ENCODE measurements around the gene PLOD2.

PLOD2 gene

GRCh38 chr3:146111337-146111736, 49.6 kb downstream of the PLOD2 start:
- Histone ChIP-seq H3K9ac (no peak overlapping the region), H3K4me1 (no peaks in the 10 kb centered on the region), H3K36me3 (no peaks in the 10 kb centered on the region), H3K9me3 (replicated peaks in 1 of 11) (peaks cover 18 to 37% (median 31%) of the 10 kb centered on the region in 11 experiments; a peak in 21 of 22 replicates), H3K4me2 (no peak overlapping the region), H3K27ac (no peak overlapping the region), H3K4me3 (no peak overlapping the region), H3K27me3 (no peaks in the 10 kb centered on the region), H4K20me1 (no peaks in the 10 kb centered on the region)
- no peak for TF ChIP-seq Cebpa-rat (IDR thresholded peaks at IDR 0.05)

- H4K20me1 ChIP-seq: no peaks in the 10 kb centered on the region
- peaks cover 15 to 25% (median 21%) of the 10 kb centered on the region in 11 experiments; a peak in 21 of 22 replicates for H3K9me3 ChIP-seq (replicated peaks in 1 of 11)
- H3K27ac ChIP-seq: no peak overlapping the region
- no peak overlapping the region for H3K9ac ChIP-seq
- no peak overlapping the region for H3K4me2 ChIP-seq
- H3K27me3 ChIP-seq: no peaks in the 10 kb centered on the region
- H3K4me1 ChIP-seq: no peaks in the 10 kb centered on the region
- no peaks in the 10 kb centered on the region for H3K36me3 ChIP-seq
- no peak for TF ChIP-seq Cebpa-rat (IDR thresholded peaks at IDR 0.05)
- H3K4me3 ChIP-seq: no peak overlapping the region
Observed at GRCh38 chr3:146110161-146110560, 50.8 kb downstream of the PLOD2 start.

- Histone ChIP-seq H3K4me2 (no peak overlapping the region), H3K9me3 (replicated peaks in 1 of 11) (no peaks in the 10 kb centered on the region), H3K4me3 (no peak overlapping the region), H3K36me3 (no peaks in the 10 kb centered on the region), H3K4me1 (no peaks in the 10 kb centered on the region), H3K27ac (no peak overlapping the region), H4K20me1 (no peaks in the 10 kb centered on the region), H3K9ac (no peak overlapping the region), H3K27me3 (no peaks in the 10 kb centered on the region)
- TF ChIP-seq Cebpa-rat (IDR thresholded peaks at IDR 0.05): no peak
Observed at GRCh38 chr3:146106986-146107385, 54.0 kb downstream of the PLOD2 start.

GRCh38 chr3:146104068-146104467, 56.9 kb downstream of the PLOD2 start:
- TF ChIP-seq Cebpa-rat (IDR thresholded peaks at IDR 0.05): no peak
- Histone ChIP-seq H3K9ac (no peak overlapping the region), H3K36me3 (no peaks in the 10 kb centered on the region), H3K4me3 (no peak overlapping the region), H3K27me3 (no peaks in the 10 kb centered on the region), H3K4me2 (no peak overlapping the region), H3K4me1 (peaks cover 0 to 7% (median 0%) of the 10 kb centered on the region in 10 experiments; a peak in 2 of 20 replicates), H4K20me1 (no peaks in the 10 kb centered on the region), H3K27ac (no peak overlapping the region), H3K9me3 (replicated peaks in 1 of 11) (no peaks in the 10 kb centered on the region)

- Histone ChIP-seq H4K20me1 (no peaks in the 10 kb centered on the region), H3K27me3 (no peaks in the 10 kb centered on the region), H3K9me3 (replicated peaks in 1 of 11) (no peaks in the 10 kb centered on the region), H3K4me1 (peaks cover 0 to 7% (median 0%) of the 10 kb centered on the region in 10 experiments; a peak in 2 of 20 replicates), H3K27ac (no peak overlapping the region), H3K36me3 (no peaks in the 10 kb centered on the region), H3K9ac (no peak overlapping the region), H3K4me3 (no peak overlapping the region), H3K4me2 (no peak overlapping the region)
- no peak for TF ChIP-seq Cebpa-rat (IDR thresholded peaks at IDR 0.05)
Observed at GRCh38 chr3:146102885-146103284, 58.1 kb downstream of the PLOD2 start.

- H3K9me3 ChIP-seq (replicated peaks in 1 of 11): no peaks in the 10 kb centered on the region
- no peak for TF ChIP-seq Cebpa-rat (IDR thresholded peaks at IDR 0.05)
- no peaks in the 10 kb centered on the region for H3K27me3 ChIP-seq
- H3K4me2 ChIP-seq: no peak overlapping the region
- no peak overlapping the region for H3K27ac ChIP-seq
- no peaks in the 10 kb centered on the region for H3K36me3 ChIP-seq
- no peaks in the 10 kb centered on the region for H4K20me1 ChIP-seq
- H3K4me1 ChIP-seq: peaks cover 0 to 7% (median 0%) of the 10 kb centered on the region in 10 experiments; a peak in 2 of 20 replicates
- H3K4me3 ChIP-seq: no peak overlapping the region
- H3K9ac ChIP-seq: no peak overlapping the region
Observed at GRCh38 chr3:146101538-146101937, 59.4 kb downstream of the PLOD2 start.

- Histone ChIP-seq H3K4me3 (no peak overlapping the region), H4K20me1 (no peaks in the 10 kb centered on the region), H3K27me3 (no peaks in the 10 kb centered on the region), H3K27ac (no peak overlapping the region), H3K9me3 (replicated peaks in 1 of 11) (no peaks in the 10 kb centered on the region), H3K4me2 (peak overlapping the region in 1 of 11 experiments; percentile 0; a peak in 1 of 22 replicates), H3K9ac (no peak overlapping the region), H3K4me1 (peaks cover 0 to 7% (median 0%) of the 10 kb centered on the region in 10 experiments; a peak in 2 of 20 replicates), H3K36me3 (no peaks in the 10 kb centered on the region)
- no peak for TF ChIP-seq Cebpa-rat (IDR thresholded peaks at IDR 0.05)
Observed at GRCh38 chr3:146100825-146101444, 60.0 kb downstream of the PLOD2 start.

GRCh38 chr3:146100180-146100579, 60.8 kb downstream of the PLOD2 start:
- TF ChIP-seq Cebpa-rat (IDR thresholded peaks at IDR 0.05): no peak
- Histone ChIP-seq H3K36me3 (no peaks in the 10 kb centered on the region), H4K20me1 (no peaks in the 10 kb centered on the region), H3K9ac (no peak overlapping the region), H3K9me3 (replicated peaks in 1 of 11) (no peaks in the 10 kb centered on the region), H3K4me1 (peaks cover 0 to 7% (median 0%) of the 10 kb centered on the region in 10 experiments; a peak in 2 of 20 replicates), H3K4me2 (no peak overlapping the region), H3K27ac (no peak overlapping the region), H3K27me3 (no peaks in the 10 kb centered on the region), H3K4me3 (no peak overlapping the region)

- Histone ChIP-seq H3K9ac (no peak overlapping the region), H3K4me1 (peaks cover 0 to 7% (median 0%) of the 10 kb centered on the region in 10 experiments; a peak in 2 of 20 replicates), H3K36me3 (no peaks in the 10 kb centered on the region), H4K20me1 (no peaks in the 10 kb centered on the region), H3K4me3 (no peak overlapping the region), H3K9me3 (replicated peaks in 1 of 11) (no peaks in the 10 kb centered on the region), H3K4me2 (no peak overlapping the region), H3K27ac (no peak overlapping the region), H3K27me3 (no peaks in the 10 kb centered on the region)
- no peak for TF ChIP-seq Cebpa-rat (IDR thresholded peaks at IDR 0.05)
Observed at GRCh38 chr3:146099316-146099715, 61.7 kb downstream of the PLOD2 start.

- Histone ChIP-seq H3K4me2 (no peak overlapping the region), H3K4me3 (no peak overlapping the region), H3K27me3 (no peaks in the 10 kb centered on the region), H3K36me3 (no peaks in the 10 kb centered on the region), H3K9me3 (replicated peaks in 1 of 11) (no peaks in the 10 kb centered on the region), H3K9ac (no peak overlapping the region), H3K4me1 (no peaks in the 10 kb centered on the region), H4K20me1 (no peaks in the 10 kb centered on the region), H3K27ac (no peak overlapping the region)
- no peak for TF ChIP-seq Cebpa-rat (IDR thresholded peaks at IDR 0.05)
Observed at GRCh38 chr3:146093896-146094295, 67.1 kb downstream of the PLOD2 start.
